Loucy (cell line): ENCODE results near the gene MYH15.

Experiments used
- CTCF ChIP-seq: fragments of 200-600 bp; sonication (generic); conservative IDR thresholded peaks from 2 replicates; pipeline ENCODE4 v1.5.1; 2014; ENCODE audit warnings: mild to moderate bottlenecking, antibody characterized with exemption, low read length
- EZH2phosphoT487 ChIP-seq: fragments of 200-600 bp; IDR thresholded peaks from 2 replicates; pipeline ENCODE4 v1.6.1; 2018; ENCODE audit warnings: antibody characterized with exemption, mild to moderate bottlenecking, moderate library complexity, borderline replicate concordance

- TF ChIP-seq CTCF (no peak), EZH2phosphoT487 (no peak)
These were observed 175.7 kb downstream of the MYH15 start for GRCh38 chr3:108334701-108335100.
